HG03354 (cell line): ENCODE results near the gene C17orf100.
"Not testable (repeated sequence)": the region's sequence is repeated elsewhere in the genome, so short reads cannot be mapped to it uniquely, and the experiment has no call there.

Experiments used
- ATAC-seq: cut with Tn5 transposase; IDR thresholded peaks from one replicate; pipeline ENCODE4 v1.9.1; 2021; ENCODE audit warnings: mild to moderate bottlenecking; ENCODE audit not compliant: unreplicated experiment, poor library complexity, severe bottlenecking

The C17orf100 gene

GRCh38 chr17:6640536-6641246 is 10.9 kb upstream of the C17orf100 start, which contains the start of the genes KIAA0753 and TXNDC17:
Gene KIAA0753 (minus strand): TSS chr17:6640711. CDS start chr17:6635103, 5,608 bp downstream.
Gene TXNDC17 (plus strand): TSS chr17:6641060. CDS start chr17:6641083, 23 bp downstream.
- peak; percentile 87 for ATAC-seq

DNA sequence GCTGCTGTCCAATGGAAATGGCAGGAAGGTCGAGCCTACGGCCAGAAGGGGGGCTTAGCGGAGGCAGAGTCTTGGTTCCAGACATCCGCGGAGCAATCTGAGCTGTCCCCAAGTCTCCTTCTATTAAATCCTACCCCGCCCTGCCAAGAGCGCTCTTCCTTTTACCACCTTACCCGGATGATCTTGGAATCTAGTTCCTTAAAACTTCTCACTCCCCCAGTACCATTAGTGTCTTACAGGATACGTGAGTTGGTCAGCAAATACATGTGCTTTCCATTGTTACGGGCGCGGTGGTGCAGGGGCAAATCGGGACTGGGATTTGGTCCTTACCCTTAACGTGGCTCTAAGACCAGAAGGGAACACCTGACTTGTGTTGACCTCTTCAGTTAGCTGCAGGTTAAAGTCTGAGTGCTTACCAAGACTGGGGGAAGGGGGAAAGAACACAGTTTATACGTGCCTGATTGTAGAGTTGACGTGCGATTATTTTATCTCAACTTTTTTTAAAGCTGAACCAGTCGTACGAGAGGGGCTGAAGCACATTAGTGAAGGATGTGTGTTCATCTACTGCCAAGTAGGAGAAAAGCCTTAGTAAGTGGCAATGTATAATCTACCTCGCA is 10.2 kb upstream of the C17orf100 start:
- ATAC-seq = peak; percentile 24

DNA sequence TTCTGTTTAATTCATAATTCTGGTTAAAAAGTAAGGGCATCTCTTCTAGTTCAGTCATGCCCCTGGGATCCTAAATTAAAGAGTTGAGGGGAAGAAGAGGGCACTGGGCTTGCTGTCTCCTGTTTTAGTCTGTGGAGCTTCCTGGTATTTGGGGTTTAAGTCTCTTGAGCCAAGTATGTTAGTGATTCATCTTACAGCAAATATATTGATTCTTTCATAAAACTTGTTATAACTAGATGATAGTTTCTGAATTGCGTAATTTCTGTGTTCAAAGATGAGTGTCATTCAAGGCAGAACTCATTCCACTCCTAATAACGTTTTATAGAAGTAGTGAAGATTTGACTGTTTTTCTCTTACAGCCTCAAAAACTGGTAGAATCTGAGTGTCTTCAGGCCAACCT is 9.0 kb upstream of the C17orf100 start:
- ATAC-seq = no peak

GRCh38 chr17:6643451-6644125 is 8.0 kb upstream of the C17orf100 start:
- ATAC-seq = no peak

DNA sequence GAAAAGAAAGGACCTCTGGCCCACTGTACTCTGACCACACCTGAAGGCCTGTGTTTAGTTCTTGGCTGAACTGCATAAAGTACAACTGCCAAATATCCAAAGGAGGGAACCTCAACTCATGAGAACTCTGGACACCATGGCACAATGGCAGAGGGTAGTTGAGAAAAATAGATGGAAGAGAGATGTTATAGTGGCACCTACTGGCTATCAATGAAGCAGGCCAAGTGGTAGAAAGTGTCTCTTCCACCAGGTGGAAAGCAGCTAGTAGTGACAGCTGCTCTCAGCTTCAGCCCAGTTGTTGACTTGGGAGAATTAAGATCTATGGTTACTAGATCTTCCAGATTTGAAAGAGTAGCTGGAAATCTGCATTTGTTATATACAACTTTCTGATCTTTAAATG is 3.4 kb upstream of the C17orf100 start:
- no peak for ATAC-seq

- ATAC-seq = peak; percentile 4
These were observed 424 bp downstream of the C17orf100 start for GRCh38 chr17:6651919-6652452.

GRCh38 chr17:6654841-6655731 is 3.5 kb downstream of the C17orf100 start:
- no peak for ATAC-seq

- ATAC-seq = not testable (repeated sequence)
These were observed 4.3 kb downstream of the C17orf100 start for GRCh38 chr17:6655732-6656361.

DNA sequence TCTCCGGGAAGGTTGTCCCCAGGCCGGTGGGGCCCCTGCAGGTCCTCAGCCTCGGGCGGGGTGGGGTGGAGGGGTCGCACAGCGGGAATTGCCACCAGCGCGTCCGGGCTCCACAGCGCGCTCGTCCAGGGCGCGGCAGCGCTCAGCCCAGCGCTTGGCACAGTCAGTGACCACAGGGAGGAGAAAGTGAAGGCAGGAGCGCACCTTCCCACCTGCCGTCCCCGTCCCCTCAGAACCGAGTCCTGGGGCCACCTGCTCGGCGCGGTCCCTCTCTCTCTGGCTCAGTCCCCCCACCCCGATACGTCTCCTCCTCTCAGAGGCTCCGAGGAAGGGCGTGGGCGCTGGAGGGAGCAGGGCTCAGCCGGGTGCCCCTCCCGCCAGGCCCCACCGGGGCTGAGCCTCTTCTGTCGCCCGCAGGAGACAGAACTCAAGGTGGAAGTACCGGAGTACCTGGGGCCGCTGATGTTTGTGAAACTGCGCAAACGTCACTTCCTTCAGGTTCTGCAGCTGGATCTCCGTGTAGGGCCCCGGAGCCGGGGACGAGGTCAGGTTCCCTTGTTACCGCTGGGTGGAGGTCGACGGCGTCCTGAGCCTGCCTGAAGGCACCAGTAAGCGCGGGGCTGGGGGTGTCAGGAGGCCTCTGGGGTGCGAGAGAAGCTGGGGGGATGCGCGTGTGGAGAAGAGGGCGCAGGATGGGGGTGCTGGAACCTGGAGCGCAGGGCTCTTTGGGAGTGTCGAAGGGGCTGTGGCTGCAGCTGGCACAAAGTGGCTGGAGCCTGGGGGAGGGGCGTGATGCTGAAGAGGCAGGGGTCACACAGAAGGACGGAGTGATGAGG is 5.5 kb downstream of the C17orf100 start:
- peak; percentile 55 for ATAC-seq

DNA sequence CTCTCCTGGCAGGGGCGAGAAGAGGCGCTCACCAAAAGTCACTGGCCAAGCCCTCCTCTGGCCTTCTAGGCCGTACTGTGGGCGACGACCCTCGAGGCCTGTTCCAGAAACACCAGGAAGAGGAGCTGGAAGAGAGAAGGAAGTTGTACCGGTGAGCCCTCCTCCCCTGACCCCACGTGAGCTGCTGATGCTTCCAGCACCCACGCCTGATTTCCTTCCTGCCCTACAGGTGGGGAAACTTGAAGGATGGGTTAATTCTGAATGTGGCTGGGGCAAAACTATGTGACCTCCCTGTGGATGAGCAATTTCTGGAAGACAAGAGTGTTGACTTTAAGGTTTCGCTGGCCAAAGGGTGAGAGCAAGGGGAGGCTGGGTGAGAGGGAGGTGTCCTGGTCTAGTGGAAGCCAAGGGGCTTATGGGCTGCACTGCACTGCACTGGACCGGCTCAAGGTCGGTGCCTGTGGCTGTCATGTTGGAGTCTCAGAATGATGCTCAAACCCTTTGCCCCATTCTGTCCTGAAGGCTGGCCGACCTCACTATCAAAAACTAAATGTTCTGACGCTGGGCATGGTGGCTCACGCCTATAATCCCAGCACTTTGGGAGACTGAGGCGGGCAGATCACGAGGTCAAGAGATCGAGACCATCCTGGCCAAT is 6.2 kb downstream of the C17orf100 start:
- no peak for ATAC-seq

GRCh38 chr17:6658411-6658810 is 6.8 kb downstream of the C17orf100 start:
- ATAC-seq = not testable (repeated sequence)

DNA sequence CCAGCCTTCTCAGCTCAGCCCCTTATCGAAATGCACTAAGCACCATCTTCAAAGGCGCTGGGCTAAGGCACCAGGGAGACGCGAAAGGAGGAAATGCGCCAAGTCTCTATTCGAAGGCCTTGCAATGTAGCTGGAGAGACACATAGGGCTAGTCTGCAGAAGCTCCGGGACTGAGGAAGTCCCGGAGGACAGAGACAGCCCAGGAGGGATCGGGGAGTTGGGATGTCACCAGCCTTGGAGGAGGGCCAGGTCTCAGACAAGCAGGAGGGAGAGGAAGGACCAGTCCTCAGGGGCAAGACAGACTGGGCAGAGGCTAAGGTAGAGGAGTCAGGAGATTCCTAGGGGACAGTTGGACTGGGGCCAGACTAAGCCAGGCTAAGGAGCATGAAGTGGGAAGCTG is 8.5 kb downstream of the C17orf100 start:
- ATAC-seq = no peak

- peak; percentile 60 for ATAC-seq
These were observed 9.4 kb downstream of the C17orf100 start for GRCh38 chr17:6660805-6661463.

- no peak for ATAC-seq
These were observed 9.9 kb downstream of the C17orf100 start for GRCh38 chr17:6661464-6661848.

DNA sequence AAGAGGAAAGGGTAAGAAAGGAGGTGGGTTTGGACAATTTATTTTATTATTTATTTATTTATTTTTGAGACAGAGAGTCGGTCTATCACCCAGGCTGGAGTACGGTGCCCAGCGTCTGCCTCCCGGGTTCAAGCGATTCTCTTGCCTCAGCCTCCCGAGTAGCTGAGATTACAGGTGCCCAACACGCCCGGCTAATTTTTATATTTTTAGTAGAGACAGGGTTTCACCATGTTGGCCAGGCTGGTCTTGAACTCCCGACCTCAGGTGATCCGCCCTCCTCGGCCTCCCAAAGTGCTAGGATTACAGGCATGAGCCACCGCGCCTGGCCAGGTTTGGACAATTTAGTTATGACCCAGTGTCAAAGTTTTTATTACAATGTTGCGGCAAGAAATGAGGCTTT is 11.6 kb downstream of the C17orf100 start:
- not testable (repeated sequence) for ATAC-seq

- no peak for ATAC-seq
These were observed 14.5 kb downstream of the C17orf100 start for GRCh38 chr17:6666077-6666521.

GRCh38 chr17:6666557-6666956 is 15.0 kb downstream of the C17orf100 start:
- no peak for ATAC-seq
